Esophagus muscularis mucosa (tissue), 3 donors: ENCODE results near the gene WEE2.

Source experiments
- CTCF ChIP-seq, 3 experiments: fragments of 200-600 bp in 2 of 3; fragments of 450-650 bp in 1 of 3; sonication (generic) in 2 of 3; IDR thresholded peaks; one replicate each; pipeline ENCODE4 v1.5.1; 2017 to 2019; ENCODE audit warnings: antibody characterized with exemption in 3 of 3, mild to moderate bottlenecking in 2 of 3, moderate library complexity in 1 of 3
- POLR2A ChIP-seq: fragments of 450-650 bp; IDR thresholded peaks from one replicate; pipeline ENCODE4 v1.6.1; 2017; ENCODE audit warnings: antibody characterized with exemption, moderate library complexity, mild to moderate bottlenecking, low read depth
- POLR2AphosphoS5 ChIP-seq, 2 donors: sonication (generic); formaldehyde crosslinking; IDR thresholded peaks; one replicate each; pipeline ENCODE4 v1.6.1; 2017; ENCODE audit warnings: antibody characterized with exemption in 2 of 2

- TF ChIP-seq CTCF (IDR thresholded peaks at IDR 0.05) (no peak), POLR2A (no peak), POLR2AphosphoS5 (IDR thresholded peaks at IDR 0.05) (no peak)
Measured at GRCh38 chr7:141695803-141696289, 12.3 kb upstream of the WEE2 start.
